Fibroblast of skin of left quadriceps (primary cell): ENCODE results near the gene TIPARP.
A peak's percentile ranks its signal among the peaks of the same experiment; 100 is the strongest.
"Not testable (repeated sequence)": the region's sequence is repeated elsewhere in the genome, so short reads cannot be mapped to it uniquely, and the experiment has no call there.

Experiments
- DNase-seq, 2 experiments: peaks; one replicate each; pipeline ENCODE4 v3.0.0-alpha.2; 2013; ENCODE audit warnings: low read depth in 2 of 2

Gene TIPARP

DNA sequence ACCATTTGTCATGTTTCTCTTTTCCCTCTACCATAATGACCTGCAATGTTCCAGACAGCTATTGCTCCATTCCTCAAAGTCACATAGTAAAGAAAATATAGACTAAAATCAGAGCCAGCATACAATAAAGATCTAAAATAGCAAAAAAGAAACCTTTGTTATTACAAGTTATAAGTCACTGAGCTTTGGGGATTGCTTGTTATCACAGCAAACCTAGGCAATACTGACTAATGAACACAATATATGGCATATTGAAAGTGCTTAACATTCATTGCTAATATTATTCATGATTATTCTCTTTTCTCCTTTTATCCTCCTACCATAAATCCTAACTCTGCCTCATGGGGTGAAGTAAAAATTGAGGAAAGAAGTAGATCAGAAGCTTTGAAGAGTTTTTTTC lies 27.4 kb upstream of the TIPARP start:
- DNase-seq: no peak

DNA sequence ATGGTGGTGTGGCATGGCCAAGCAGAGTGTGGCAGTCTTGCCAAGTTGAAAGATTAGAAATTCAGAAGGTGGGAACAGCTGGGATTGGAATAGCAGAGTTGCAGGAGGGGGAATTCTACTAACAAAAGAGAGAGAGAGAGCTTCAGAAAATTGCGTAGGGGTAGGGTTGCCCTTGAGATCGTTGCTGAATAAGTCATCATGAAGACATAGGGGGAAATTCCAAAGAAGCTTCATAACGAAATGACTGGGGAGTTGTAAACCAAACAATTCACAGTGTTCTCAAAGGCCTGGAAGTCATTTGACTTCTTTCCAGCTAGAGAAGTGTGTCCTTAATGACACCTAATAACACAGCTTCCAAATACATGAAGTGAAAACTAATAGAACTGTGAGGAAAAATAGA lies 26.3 kb upstream of the TIPARP start:
- DNase-seq: no peak

DNA sequence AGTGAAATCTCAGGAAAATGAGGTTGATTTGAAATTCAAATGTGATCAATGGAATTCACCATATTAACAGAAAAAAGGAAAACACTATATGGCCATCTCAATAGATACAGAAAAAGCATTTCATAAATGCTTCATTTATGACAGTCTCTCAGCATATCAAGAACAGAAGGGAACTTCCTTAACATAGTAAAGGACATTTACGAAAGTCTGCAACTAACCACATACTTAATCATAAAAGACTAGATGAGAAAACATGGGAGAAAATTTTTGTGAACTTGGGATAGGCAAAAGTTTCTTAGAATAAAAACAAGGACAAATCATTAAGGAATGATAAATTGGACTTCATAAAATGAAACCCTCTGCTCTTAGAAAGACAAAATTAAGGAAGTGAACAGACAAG lies 24.7 kb upstream of the TIPARP start:
- DNase-seq: no peak

DNA sequence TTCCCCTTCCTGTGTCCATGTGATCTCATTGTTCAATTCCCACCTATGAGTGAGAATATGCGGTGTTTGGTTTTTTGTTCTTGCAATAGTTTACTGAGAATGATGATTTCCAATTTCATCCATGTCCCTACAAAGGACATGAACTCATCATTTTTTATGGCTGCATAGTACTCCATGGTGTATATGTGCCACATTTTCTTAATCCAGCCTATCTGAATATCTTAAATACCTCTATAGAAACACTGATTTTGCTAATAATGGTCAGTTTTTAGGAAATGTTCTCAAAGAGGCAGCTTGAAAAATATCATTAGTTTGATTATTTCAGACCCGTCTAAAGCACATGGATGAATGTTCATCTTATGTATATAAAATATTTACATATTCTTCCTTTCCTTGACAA lies 21.7 kb upstream of the TIPARP start:
- not testable (repeated sequence) for DNase-seq

DNA sequence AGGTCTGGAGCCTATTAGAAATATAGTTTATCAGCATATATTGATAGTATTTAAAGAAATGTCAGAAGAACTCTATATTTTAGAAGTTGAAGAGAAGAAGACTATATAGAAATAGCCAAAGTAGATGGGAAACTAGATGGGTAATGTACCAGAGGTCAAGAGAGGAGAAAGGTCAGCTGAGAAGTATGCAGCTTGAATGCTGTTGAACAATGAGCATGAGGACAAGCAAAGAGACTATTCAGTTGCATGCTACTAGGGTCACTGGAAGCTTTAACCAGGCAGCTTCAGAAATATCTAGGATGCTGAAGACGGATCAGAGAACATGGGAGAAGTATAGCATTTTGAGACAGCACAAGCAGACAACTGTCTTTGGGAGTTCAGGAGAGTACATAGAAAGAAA lies 19.6 kb upstream of the TIPARP start:
- no peak for DNase-seq

DNA sequence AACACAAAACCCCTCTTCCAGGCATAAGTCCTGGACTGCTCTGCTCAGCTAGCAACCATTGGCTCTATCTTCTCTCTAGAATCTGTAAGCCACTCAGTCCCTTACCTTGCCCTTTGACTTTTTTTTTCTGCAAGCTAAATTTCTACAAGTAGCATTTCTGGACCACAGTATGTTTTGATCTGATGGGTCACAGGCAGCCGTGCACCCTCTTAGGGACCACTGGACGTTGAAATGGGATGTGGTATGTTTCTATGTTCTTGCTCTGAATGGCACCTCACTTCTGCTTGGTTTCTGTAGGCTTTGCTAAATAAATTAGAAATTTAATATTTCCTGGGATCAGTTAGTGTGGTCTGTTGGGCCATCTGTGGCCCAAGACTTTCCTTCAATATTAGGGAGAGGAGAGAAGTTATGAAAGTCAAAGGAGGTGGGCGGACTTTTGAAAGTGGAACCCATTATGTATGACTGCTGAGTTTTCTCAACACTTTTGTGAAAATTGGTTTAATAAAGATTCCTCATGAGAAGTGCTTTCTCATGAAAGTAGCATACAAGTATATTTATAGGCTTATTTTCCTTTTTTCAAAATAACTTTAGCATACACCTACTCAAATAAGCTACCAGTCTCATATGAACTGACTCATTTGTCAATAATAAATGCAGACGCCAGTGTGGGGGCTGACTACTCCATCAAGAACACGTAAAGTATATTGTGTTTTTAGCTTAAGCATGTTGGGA lies 18.4 kb upstream of the TIPARP start:
- no peak for DNase-seq

DNA sequence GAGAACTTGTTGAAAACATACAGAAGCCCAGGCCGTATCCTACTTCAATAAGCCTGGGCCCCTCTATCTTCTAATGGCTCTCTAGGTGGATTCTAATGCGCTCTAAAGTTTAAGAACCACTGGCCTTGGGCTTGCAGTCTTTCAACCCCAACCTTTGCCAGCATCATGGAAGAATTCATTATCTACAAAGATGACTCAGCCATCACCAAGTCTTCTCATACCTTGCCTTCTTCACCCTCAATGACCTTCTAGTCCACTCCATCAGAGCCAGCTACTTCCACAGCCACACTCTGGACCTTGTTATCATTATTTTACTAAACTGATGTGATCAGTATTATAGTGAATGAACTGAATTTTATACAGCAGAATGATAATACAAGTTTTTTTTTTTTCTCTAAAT lies 16.9 kb upstream of the TIPARP start:
- DNase-seq: no peak

DNA sequence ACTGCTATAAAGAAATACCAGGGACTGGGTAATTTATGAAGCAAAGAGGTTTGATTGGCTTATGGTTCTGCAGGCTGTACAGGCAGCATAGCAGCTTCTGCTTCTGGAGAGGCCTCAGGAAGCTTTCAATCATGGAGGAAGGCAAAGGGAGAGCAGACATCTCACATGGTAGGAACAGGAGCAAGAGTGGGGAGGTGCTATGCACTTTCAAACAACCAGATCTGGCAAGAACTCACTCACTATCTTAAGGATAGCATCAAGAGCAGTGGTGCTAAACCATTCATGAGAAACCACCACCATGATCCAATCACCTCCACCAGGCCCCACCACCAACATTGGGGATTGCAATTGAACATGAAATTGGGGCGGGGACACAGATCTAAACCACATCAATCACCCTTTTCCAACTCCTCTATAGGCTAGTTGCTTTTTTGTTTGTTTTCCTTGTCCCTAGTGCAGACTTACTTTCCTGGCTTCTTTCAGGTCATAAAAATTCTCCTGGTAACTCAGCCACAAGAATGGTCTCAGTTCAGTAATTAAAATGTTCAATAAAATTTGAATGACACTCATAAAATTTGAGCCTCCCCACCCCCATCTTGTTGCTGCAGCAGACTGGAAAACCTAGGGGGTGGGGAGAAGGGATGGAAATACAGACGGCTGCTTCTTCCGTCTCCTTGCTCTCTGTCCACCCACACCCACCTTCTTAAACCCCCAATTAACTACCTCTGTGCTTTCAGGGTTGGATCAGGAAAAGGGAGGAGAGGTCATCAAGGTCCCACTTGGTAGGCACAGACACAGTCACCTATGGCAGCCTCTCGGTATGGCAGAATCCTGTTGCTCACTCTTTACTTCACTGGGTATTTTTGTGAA lies 16.3 kb upstream of the TIPARP start:
- DNase-seq: no peak

DNA sequence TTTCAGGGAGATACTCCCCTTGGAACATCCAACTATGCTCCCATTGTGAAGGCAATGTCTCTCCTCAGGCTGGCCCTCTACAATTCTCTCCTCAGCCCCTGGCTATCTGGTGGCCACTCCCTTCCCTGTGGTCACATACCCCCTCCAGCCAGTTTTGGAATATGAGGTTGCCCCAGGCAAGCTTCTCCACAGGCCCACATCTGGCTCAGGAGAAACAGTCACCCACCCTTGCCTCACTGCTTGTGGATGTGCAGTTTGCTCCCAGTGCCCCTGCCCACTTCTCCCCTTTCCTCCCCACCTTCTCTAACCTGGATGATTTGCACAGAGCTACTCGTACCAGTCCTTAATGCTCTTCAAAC lies 15.7 kb upstream of the TIPARP start:
- DNase-seq: no peak

DNA sequence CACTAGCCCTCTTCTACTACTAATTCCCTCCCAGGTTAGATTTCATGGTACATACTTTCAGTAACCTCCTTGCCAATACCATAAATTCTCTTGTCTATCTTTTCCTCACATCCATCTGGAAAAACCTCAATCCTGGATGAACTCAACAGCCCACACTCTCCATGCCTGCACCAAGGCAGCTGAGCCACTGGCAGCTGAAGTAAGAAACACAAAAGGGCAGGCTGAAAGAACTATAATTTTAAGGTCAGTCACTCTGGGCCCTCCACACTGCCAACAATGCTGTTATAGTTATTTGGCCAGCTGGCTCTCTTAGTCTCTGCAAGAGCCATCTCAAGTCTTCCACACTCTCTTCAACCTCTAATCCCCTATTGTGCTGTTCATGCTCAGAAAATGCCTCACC lies 15.1 kb upstream of the TIPARP start:
- DNase-seq: no peak

DNA sequence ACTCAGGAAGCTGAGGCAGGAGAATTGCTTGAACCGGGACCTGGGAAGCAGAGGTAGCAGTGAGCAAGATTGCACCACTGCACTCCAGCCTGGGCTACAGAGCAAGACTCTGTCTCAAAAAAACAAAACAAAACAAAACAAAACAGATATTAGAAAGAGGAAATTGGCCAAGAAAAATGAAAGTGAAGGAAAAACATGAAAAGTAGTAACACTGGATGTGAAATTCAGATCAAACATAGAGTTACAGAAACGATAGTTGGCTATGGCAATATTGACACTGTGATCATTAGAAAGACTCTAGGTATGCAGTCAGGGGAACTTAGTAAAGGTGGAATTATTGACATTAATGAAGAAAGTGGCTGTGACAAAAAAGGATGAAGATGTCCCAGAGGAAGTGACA lies 13.2 kb upstream of the TIPARP start:
- no peak for DNase-seq

DNA sequence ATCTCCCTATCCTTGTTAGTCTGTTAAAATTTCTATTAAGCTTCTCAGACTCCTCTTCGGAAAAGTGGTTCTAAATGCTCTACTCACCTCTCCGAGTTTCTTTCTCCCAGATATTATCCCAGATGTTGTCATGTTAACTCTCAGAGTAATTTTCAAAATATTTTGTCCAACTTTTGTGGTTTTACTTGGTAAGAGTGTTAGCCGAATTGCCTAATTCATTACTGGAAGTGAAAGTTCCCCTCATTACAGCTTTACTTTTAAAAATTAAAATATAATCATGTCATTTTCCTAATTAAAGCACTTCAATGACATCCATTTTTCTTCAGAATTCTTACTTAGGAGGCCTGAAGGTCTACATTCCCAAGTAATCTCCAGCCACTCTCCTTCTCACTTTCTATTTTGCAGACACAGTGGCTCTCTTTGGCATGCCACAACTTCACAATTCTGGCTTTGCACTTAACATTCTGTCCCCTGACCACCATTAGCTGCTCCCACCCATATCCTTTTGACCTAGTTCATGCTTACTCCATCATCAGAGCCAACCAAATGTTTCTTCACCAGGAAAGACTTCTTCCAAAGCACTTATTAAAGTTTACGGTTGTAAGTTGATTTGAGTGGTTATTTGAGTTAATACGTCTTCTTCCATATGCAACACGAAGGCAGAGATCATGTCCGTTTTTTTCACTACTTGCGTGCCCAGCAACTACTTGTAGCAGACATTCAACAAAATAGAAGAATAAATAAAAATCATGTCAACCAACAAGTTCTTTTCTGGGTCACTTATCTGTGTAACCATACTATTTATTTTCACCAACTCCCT lies 10.2 kb upstream of the TIPARP start:
- DNase-seq: no peak

DNA sequence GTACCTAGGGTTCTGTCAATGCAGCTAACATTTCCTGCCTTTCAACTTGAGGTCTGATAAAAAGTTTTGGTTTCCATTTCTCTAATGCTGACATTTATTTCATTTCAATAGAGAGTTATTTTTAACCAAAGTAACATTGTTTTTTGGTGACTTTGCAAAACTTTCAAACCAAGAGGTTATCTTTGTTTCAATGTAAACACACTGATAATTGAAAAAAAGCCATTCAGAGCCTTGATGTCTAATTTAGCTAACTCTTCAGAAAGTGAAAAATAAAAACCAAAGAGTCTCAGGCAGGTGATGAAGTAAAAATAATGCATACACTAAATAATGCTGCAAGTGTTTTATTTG lies 9.6 kb upstream of the TIPARP start:
- DNase-seq: no peak

DNA sequence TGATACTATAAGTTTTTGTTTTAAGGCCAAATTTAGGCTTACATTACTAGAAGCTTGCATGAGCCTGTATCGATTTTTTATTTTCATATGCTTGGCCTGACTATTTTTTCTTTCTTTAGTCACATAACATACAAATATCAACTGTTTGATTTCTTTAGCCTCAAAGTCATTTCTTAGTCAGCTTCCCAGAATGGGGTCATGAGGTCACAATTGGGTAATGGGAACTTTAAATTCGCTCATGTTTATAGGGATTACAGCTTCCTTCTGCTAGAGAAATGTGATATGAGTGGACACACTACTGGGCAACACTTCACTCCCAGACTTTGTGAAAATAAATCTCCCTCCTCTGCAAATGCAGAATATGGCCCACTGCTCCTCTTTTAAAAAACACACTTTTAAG lies 9.1 kb upstream of the TIPARP start:
- no peak for DNase-seq

DNA sequence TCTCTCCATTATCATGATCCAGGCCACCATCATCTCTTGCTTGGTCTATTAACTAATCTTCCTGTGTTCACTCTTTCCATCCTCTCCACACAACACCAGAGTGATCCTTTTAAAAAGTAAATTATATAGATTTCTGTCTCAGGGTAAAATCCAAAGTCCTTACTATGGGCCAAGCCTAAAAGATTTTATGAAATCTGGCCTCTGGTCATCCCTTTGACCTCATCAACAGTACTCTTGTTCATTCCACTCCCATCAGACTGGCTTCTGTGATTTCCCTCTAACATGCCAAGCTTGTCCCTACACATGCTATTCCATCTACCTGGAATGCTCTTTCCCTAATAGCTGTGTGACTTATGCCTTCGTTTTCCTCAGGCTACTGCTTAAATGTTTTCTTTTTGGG lies 8.3 kb upstream of the TIPARP start:
- no peak for DNase-seq

DNA sequence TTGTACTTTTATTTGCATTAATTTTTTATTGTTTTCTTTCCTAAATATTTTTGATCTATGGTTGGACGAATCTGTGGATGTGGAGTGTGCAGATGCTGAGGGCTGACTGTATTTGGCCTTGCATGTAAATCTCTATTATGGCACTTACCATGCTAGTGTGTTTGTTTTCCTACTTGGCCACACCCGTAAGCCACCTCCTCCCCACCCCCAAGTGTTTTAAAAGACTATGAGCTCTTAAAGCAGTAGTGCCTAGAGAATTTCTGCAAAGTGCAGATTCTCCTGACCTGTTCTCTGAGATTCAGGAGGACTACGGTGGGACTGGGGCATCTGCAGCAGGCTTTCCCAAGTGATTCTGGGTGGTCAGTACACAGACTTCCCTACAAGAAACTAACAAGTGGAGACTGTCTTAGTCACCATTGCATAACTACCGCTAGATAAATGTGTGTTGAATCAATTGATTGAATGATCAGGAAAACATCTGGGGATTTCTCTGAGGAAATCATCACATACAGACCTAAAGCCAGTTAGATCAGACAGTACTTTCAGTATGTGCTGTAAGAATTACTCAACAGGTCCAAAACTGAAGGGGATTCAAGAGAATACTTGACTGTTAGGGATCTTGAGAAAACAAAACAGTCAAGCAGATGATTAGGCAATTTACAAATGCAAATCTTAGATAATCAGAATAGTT lies 6.2 kb upstream of the TIPARP start:
- DNase-seq: peak; percentile 55 to 62

DNA sequence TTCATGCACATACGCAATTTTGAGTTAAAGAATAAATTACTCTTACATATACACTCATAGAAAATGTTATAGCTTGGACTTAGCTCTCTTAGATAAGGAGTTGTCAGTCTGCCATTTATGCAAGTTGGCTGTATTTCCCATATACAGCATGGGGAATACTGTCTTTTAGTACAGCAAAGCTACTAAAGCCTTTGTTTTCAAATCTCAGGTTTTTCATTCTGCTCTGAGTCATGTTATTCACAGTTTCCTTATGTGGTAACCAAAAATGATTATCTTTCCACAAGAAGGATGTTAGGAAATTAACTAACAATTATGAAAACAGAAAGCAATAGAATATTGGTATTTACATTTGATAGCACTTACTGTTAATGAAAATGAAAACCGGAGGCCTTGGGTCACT lies 4.3 kb upstream of the TIPARP start:
- DNase-seq: no peak

DNA sequence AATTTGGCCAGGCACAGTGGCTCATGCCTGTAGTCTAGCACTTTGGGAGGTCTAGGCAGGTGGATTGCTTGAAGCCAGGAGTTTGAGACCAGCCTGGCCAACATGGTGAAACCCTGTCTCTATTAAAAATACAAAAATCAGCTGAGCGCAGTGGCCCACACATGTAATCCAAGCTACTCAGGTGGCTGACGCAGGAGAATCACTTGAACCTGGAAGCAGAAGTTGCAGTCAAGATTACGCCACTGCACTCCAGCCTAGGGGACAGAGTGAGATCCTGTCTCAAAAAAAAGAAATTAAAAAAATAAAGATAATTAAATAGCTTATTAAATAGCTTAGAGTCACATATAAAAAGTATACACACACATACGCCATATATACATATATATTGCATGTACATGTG lies 3.7 kb upstream of the TIPARP start:
- DNase-seq: no peak

DNA sequence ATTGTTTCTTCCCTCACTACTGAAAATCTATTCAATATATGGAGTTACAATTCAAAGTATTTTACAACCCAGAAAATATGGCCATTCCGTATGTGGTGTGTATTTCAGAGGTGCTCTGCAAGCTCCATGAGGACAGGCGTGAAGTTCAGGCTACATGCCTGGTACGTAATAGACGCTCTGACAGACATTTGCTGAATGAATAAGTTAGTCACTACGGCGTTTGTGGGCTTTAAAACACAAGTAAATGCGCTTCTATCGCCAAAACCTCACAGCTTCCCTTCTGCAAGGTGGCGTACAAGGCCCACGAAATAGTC lies 701 bp upstream of the TIPARP start:
- no peak for DNase-seq

DNA sequence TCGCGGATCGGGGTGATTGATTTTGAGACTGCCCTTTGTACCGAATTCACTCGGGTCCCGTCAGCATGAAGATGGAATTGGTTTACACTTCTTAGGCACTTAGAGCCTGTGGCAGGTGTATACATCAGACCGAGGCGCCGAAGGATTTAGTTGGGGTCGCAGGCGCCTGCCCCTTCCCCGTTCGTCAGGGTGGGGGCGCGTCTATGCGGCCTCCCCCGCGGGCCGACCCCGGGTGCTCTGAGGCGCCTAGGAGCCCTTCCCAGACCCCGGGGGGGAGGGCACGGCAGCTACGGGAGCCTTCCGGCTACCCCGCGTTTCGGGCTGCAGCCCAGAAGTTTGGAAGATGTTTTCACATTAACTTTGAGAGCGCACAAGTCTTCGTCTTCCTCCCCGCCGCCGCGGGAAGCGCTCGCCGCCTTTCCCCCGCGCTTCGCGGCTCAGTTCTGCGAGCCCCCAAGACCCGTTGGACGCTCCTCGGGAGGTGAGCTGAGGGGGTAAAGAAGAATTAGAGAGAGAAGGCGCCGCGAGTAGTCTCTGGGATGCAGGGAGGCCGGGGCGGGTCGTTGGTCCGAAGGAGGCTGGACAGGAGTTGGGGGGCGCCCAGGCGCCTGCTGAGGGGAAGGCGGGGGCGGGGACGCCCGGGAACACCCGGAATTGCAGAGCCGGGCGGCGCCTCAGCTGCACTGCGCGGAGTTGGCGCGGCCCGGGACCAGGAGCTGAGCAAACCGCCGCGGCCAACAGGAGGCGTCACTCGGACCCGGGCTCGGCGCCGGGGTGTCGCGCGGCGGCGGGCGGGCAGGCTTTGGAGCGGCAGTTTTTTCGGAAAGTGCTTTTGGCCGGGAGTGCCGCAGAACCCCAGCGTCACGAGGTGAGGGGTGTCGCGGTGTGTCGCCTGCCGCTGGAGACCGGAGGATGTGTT lies 780 bp downstream of the TIPARP start:
- no peak for DNase-seq
